ENCODE results near the gene CRPPA.

GRCh38 chr7:16404636-16405035, 16.7 kb downstream of the CRPPA start:
- TF ChIP-seq POLR2AphosphoS5 (IDR thresholded peaks at IDR 0.05) (no peak), CTCF (IDR thresholded peaks at IDR 0.05) (no peak), POLR2A (IDR thresholded peaks at IDR 0.05) (no peak)
